Measurements from ENCODE around the gene SKOR1. TPM values are rescaled to one million over a fixed set of nuclear protein-coding genes. Genes with fewer than 3 reads are reported as not detected.

SKOR1 gene
- polyA plus RNA-seq, 1 of the 3 experiments (the other 2 are of a cell fraction), result 0.26 TPM

GRCh38 chr15:67838789-67839332, 13.6 kb downstream of the SKOR1 start:
- WGBS (ENCODE audit: low lambda C conversion rate), result 44% methylated on average over 24 of the region's 25 CpGs
- H3F3A ChIP-seq (replicated peaks; ENCODE audit: insufficient read depth), result peaks cover 8% of the 10 kb centered on the region
- DNase-seq, result peak; percentile 75
- H3K9me2 ChIP-seq, result no peaks in the 10 kb centered on the region
- peak overlapping the region; percentile 82 for H3K4me2 ChIP-seq
- H3K9ac ChIP-seq, result peak overlapping the region; percentile 76; the same call in 1 of the 2 replicates
- ChIA-PET POLR2A (interaction anchor here (0.6 kb wide), 1 partner anchor 121 kb away, joined by 3 read pairs; no protein-coding TSS in a partner anchor), CTCF (interaction anchor here (1.7 to 9.4 kb wide), 2 partner anchors 381 to 453 kb away, joined by 4 to 123 read pairs; no protein-coding TSS in a partner anchor)
- H3K4me1 ChIP-seq (ENCODE audit: control insufficient read depth in 1 of 2, insufficient read depth in 2 of 2, low read depth in 1 of 2, low read length in 1 of 2), result peaks cover 0 to 13% of the 10 kb centered on the region in 2 experiments; a peak in 2 of 4 replicates
- H3K9me3 ChIP-seq, result no peaks in the 10 kb centered on the region
- H3K4me3 ChIP-seq (ENCODE audit: low read depth in 2 of 2, low read length in 1 of 2), result peak overlapping the region; percentile 73 to 97
- no peaks in the 10 kb centered on the region for H3K79me2 ChIP-seq (ENCODE audit: insufficient read depth)
- no peaks in the 10 kb centered on the region for H3K36me3 ChIP-seq (replicated peaks in 1 of 2; ENCODE audit: control insufficient read depth in 1 of 2, insufficient read depth in 2 of 2, low read length in 1 of 2)
- H3K27me3 ChIP-seq (ENCODE audit: insufficient read depth), result no peaks in the 10 kb centered on the region
- 0 out of 2 replicates have a peak, but pooled peaks have one; percentile 26 for TF ChIP-seq MAX (IDR thresholded peaks at IDR 0.05; ENCODE audit: low read depth)
- no peak for TF ChIP-seq TCF12 (IDR thresholded peaks at IDR 0.05)
- H3K27ac ChIP-seq (ENCODE audit: low read depth in 2 of 2, low read length in 1 of 2), result peak overlapping the region; percentile 83 to 90; a peak in 3 of 4 replicates
- no peaks in the 10 kb centered on the region for H4K20me1 ChIP-seq (ENCODE audit: insufficient read depth)
- H2AFZ ChIP-seq (ENCODE audit: low read depth), result peak overlapping the region; percentile 91

GRCh38 chr15:67839499-67839928, 14.2 kb downstream of the SKOR1 start:
- H3K9ac ChIP-seq, result peak overlapping the region; percentile 76
- H3K4me2 ChIP-seq, result peak overlapping the region; percentile 82
- H3K27ac ChIP-seq (ENCODE audit: low read depth in 2 of 2, low read length in 1 of 2), result peak overlapping the region; percentile 83 to 90
- peaks cover 0 to 12% of the 10 kb centered on the region in 2 experiments; a peak in 2 of 4 replicates for H3K4me1 ChIP-seq (ENCODE audit: control insufficient read depth in 1 of 2, insufficient read depth in 2 of 2, low read depth in 1 of 2, low read length in 1 of 2)
- peak overlapping the region; percentile 73 to 97 for H3K4me3 ChIP-seq (ENCODE audit: low read depth in 2 of 2, low read length in 1 of 2)
- H3K27me3 ChIP-seq (ENCODE audit: insufficient read depth), result no peaks in the 10 kb centered on the region
- H2AFZ ChIP-seq (ENCODE audit: low read depth), result peak overlapping the region; percentile 91
- ChIA-PET CTCF (interaction anchor here (1.7 to 9.4 kb wide), 2 partner anchors 382 to 453 kb away, joined by 4 to 123 read pairs; no protein-coding TSS in a partner anchor), POLR2A (interaction anchor here (0.6 kb wide), 1 partner anchor 120 kb away, joined by 3 read pairs; no protein-coding TSS in a partner anchor)
- H3F3A ChIP-seq (replicated peaks; ENCODE audit: insufficient read depth), result peaks cover 8% of the 10 kb centered on the region
- DNase-seq, result peak; percentile 76
- no peaks in the 10 kb centered on the region for H4K20me1 ChIP-seq (ENCODE audit: insufficient read depth)
- H3K9me2 ChIP-seq, result no peaks in the 10 kb centered on the region
- TF ChIP-seq RXRA (IDR thresholded peaks at IDR 0.05; ENCODE audit: borderline replicate concordance, low read depth), result no peak
- TF ChIP-seq SIN3A (IDR thresholded peaks at IDR 0.05; ENCODE audit: borderline replicate concordance, low read depth, low read length), result 0 out of 2 replicates have a peak, but pooled peaks have one; percentile 24
- H3K9me3 ChIP-seq, result no peaks in the 10 kb centered on the region
- 3% methylated on average over 12 of the region's 12 CpGs for WGBS (ENCODE audit: low lambda C conversion rate)
- H3K36me3 ChIP-seq (replicated peaks in 1 of 2; ENCODE audit: control insufficient read depth in 1 of 2, insufficient read depth in 2 of 2, low read length in 1 of 2), result no peaks in the 10 kb centered on the region
- no peaks in the 10 kb centered on the region for H3K79me2 ChIP-seq (ENCODE audit: insufficient read depth)

- Histone ChIP-seq H3K4me1 (ENCODE audit: control insufficient read depth in 1 of 2, insufficient read depth in 2 of 2, low read depth in 1 of 2, low read length in 1 of 2) (peaks cover 0 to 12% of the 10 kb centered on the region in 2 experiments; a peak in 2 of 4 replicates), H2AFZ (ENCODE audit: low read depth) (peak within 1 kb of the TSS; percentile 91), H3F3A (replicated peaks; ENCODE audit: insufficient read depth) (peaks cover 8% of the 10 kb centered on the region), H3K27ac (ENCODE audit: low read depth in 2 of 2, low read length in 1 of 2) (peak within 1 kb of the TSS; percentile 83 to 90), H3K4me3 (ENCODE audit: low read depth in 2 of 2, low read length in 1 of 2) (peak within 1 kb of the TSS; percentile 73 to 97), H3K9ac (peak within 1 kb of the TSS; percentile 76), H3K36me3 (replicated peaks in 1 of 2; ENCODE audit: control insufficient read depth in 1 of 2, insufficient read depth in 2 of 2, low read length in 1 of 2) (no peaks in the 10 kb centered on the region), H3K9me3 (no peaks in the 10 kb centered on the region), H3K4me2 (peak within 1 kb of the TSS; percentile 82), H4K20me1 (ENCODE audit: insufficient read depth) (no peaks in the 10 kb centered on the region), H3K9me2 (no peaks in the 10 kb centered on the region), H3K27me3 (ENCODE audit: insufficient read depth) (no peaks in the 10 kb centered on the region), H3K79me2 (ENCODE audit: insufficient read depth) (no peaks in the 10 kb centered on the region)
- peak; percentile 94 for DNase-seq
- WGBS (ENCODE audit: low lambda C conversion rate), result under 1% methylated on average over 40 of the region's 62 CpGs
- ChIA-PET POLR2A (no interaction called here), CTCF (interaction anchor here (1.2 to 9.4 kb wide), 8 partner anchors 23 to 454 kb away, joined by 4 to 123 read pairs (median 4); no protein-coding TSS in a partner anchor)
- TF ChIP-seq MXI1 (IDR thresholded peaks at IDR 0.05; ENCODE audit: low read depth, low read length), result peak; percentile 83
- no peak for TF ChIP-seq EZH2phosphoT487 (IDR thresholded peaks at IDR 0.05; ENCODE audit: borderline replicate concordance, low read depth)
- no peak for TF ChIP-seq REST (IDR thresholded peaks at IDR 0.05; ENCODE audit: low read depth, low read length)
- TF ChIP-seq TEAD4 (IDR thresholded peaks at IDR 0.05; ENCODE audit: borderline replicate concordance, insufficient read depth), result peak; percentile 81
- peak; percentile 68; the same call in 1 of the 2 replicates for TF ChIP-seq FOSL2 (IDR thresholded peaks at IDR 0.05; ENCODE audit: borderline replicate concordance, low read depth)
- peak; percentile 55 for TF ChIP-seq NRF1 (IDR thresholded peaks at IDR 0.05; ENCODE audit: low read depth, low read length)
- peak; percentile 98 for TF ChIP-seq USF1 (IDR thresholded peaks at IDR 0.05; ENCODE audit: borderline replicate concordance, low read depth)
Observed at GRCh38 chr15:67839929-67840748, 14.8 kb downstream of the SKOR1 start, which contains the start of gene RNU6-1. Gene RNU6-1 (minus strand): TSS chr15:67840045.
